Frontal cortex (tissue), 4 donors: ENCODE data around the gene ESPN. TPM values are rescaled to one million over a fixed set of nuclear protein-coding genes. Genes with fewer than 3 reads are reported as not detected.
A peak's percentile ranks its signal among the peaks of the same experiment; 100 is the strongest.
"Not testable (repeated sequence)": the region's sequence is repeated elsewhere in the genome, so short reads cannot be mapped to it uniquely, and the experiment has no call there.

Source experiments
- DNase-seq, 2 donors: peaks; one replicate each; pipeline ENCODE4 v3.0.0; 2012; ENCODE audit warnings: low spot score in 2 of 2
- FAIRE-seq: peaks from 2 replicates; lab custom pipeline; 2012; peaks lifted over from hg19 to GRCh38; lab: Jason Lieb, UNC
- total RNA-seq: library from RNA; depleted of rRNA; stranded (reverse); fragments of >200 nt; gene quantifications from one replicate; pipeline ENCODE4 v1.2.3, GENCODE V29; 2014
- donor health status: control.
- donor health status: control.
- donor health status: control.

Gene ESPN, protein sequence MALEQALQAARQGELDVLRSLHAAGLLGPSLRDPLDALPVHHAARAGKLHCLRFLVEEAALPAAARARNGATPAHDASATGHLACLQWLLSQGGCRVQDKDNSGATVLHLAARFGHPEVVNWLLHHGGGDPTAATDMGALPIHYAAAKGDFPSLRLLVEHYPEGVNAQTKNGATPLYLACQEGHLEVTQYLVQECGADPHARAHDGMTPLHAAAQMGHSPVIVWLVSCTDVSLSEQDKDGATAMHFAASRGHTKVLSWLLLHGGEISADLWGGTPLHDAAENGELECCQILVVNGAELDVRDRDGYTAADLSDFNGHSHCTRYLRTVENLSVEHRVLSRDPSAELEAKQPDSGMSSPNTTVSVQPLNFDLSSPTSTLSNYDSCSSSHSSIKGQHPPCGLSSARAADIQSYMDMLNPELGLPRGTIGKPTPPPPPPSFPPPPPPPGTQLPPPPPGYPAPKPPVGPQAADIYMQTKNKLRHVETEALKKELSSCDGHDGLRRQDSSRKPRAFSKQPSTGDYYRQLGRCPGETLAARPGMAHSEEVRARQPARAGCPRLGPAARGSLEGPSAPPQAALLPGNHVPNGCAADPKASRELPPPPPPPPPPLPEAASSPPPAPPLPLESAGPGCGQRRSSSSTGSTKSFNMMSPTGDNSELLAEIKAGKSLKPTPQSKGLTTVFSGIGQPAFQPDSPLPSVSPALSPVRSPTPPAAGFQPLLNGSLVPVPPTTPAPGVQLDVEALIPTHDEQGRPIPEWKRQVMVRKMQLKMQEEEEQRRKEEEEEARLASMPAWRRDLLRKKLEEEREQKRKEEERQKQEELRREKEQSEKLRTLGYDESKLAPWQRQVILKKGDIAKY
- total RNA-seq: not detected

DNA sequence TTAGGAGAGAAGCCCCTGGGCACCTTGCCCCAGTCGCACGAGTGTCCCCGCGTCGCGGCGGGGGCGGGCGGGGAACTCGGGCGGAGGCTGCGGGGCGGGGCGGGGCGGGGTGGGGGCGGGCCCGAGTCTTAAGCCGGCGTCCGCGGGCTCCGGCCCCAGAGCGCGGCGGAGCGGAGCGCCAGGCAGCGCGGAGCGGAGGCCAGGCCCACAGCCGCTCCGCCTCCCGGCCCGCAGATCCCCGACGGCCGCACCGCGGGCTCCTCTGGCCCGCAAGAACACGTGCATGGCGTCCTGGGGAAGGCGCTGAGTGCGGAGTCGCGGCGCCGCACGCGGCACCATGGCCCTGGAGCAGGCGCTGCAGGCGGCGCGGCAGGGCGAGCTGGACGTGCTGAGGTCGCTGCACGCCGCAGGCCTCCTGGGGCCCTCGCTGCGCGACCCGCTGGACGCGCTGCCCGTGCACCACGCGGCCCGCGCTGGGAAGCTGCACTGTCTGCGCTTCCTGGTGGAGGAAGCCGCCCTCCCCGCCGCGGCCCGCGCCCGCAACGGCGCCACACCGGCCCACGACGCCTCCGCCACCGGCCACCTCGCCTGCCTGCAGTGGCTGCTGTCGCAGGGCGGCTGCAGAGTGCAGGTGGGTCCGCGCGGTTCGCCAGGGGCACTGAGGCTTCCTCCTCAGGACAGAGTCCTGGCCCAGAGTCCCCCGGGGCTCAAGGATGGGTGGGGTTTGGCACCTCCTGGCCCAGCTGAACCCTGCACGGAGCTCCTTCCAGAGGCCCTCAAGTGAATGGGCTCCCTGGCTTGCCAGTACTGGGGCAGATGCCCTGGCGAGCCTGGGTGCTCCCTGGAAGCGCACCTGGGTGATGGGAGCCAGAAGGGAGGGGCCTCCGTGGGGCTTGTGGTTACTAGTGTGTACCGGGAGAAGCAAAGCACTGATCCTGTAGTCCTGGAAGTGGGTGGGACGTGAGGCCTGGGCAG is at the start of gene ESPN:
Gene ESPN (plus strand): TSS at position 158 of the 975 bp plus-strand sequence. CDS start 180 bp downstream, at position 338.
- no peak for FAIRE-seq
- DNase-seq: no peak

DNA sequence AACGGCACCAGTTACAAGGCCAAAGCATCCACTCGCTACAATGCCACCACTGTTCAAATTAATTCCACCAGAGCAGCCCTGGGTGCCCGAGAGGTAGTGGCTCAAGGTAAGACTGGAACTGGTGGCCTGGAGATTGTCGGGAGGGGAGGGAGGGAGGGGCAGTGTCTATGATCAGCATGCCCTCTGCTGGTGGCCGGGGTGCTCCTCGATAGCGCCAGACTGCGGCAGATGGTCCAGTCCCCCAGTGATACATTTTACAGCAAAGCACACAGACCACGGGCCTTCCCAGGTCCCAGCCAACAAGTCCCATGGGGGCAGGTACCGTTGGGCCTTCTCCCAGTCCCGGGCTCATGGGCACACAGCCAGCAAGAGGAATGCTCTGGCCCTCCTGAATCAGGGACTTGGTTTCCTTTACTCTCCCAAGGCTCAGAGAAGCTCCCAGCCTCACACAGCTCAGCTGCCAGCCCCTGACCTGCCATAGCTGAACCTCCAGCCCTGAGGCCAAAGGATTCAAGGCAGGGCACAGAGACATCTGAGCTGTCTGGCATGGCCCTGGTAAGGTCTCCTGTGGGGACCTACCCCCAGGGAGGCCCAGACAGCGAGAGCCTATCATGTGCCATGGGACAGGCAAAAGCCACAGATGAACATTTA is 46.4 kb upstream of the ESPN start:
- FAIRE-seq: no peak
- no peak for DNase-seq

DNA sequence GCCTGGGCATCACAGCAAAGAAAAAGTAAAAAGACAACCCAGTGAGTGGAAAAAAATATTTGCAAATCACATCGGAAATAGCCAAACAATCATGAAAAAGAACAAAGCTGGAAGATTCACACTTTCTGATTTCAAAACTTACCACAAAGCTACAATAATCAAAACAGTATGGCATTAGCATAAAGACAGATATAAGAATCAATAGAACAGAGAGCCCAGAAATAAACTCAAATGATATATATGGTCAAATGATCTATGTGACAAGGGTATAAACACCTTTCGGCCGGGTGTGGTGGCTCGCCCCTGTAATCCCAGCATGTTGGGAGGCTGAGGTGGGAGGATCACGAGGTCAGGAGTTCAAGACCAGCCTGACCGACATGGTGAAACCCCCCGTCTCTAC is 44.5 kb upstream of the ESPN start:
- no peak for DNase-seq
- FAIRE-seq: no peak

DNA sequence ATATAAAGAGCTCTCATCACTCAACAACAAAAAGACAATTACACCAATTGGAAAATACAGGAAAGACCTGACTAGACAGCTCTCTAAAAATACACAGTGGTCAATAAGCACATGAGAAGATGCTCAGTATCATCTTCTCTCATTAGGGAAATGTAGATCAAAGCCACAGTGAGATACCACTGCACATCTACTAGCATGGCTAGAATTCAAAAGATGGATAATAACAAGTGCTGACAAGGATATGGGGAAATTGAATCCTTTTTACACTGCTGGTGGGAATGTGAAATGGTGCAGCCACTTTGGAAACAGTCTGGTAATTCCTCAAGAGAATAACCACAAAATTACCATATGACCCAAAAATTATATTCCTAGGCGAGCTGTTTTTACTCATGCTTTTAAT is 40.4 kb upstream of the ESPN start:
- DNase-seq (no peak), FAIRE-seq (no peak)

DNA sequence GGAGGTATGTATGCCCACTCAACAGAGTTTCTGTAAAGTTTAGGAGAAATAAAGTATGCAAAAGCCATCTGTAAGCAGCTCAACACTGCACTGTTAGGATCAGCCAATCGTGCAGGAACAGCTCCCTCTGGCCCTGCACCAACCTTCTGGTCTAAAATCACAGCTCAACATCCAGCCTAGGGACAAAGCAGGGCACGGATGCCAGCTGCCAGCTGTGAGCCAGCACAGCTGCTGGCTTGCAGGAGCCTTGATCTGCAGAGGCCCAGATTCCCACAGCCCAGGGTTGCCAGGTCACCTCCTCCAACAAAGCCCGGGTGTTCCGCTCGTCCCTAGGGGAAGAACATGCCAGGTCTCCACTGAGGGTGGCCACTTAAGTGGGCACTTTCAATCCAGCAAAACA is 39.6 kb upstream of the ESPN start:
- DNase-seq: peak; percentile 68
- FAIRE-seq: no peak

DNA sequence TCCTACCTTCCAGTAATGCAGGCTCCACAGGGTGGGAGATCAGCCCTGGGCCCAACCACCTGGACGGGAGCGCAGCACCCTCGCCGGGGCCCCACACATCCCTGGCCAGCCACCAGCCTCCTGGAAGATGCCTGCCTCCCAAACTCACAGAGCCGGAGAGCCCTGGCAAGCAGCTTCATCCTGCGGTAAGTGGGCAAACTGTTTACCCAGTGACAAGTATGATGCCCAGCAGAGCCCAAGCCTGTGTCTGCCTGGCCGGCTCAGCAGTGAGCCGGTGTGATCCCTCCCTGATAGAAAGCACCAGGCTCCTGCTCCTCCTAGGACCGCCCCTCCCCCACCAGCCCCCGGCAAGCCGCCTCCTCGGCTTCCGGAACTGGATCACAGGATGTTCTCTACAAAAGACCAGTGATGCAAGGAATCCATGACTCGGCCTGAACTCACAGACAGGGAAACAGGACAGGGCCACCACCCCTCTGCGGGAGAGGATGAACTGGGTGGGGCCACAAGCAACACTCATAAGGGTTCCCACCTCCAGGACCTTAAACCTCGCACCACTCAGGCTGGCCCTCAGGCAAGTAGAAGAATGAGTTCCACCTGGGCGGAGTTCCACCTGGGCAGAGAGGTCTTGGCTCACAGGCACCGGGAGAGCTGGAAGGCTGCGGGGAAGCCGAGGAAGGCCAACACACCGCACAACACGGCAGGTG is 38.9 kb upstream of the ESPN start:
- DNase-seq (peak in 1 of 2 donors; percentile 63), FAIRE-seq (no peak)

DNA sequence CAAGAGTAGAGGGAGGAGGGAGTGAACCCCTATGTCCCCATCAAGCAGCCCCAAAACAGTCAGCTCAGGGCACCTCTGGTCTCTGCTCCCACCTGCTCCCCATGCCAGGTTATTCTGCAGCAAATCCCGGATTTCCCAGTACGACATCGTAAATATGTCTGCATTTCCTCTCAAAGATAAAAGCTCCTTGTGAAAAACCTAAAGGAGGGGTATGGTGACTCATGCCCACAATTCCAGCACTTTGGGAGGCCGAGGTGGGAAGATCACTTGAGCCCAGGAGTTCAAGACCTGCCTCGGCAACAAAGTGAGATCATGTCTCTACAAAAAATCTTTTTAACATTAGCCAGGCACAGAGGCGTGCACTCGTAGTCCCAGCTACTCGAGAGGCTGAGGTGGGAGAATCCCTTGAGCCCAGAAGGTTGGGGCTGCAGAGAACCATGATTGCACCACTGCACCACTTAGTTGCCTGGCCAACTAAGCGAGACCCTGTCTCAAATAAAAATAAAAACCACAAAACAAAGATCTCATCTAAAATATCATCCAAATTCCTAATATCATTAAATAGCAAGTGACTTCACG is 38.1 kb upstream of the ESPN start:
- FAIRE-seq (no peak), DNase-seq (no peak)

DNA sequence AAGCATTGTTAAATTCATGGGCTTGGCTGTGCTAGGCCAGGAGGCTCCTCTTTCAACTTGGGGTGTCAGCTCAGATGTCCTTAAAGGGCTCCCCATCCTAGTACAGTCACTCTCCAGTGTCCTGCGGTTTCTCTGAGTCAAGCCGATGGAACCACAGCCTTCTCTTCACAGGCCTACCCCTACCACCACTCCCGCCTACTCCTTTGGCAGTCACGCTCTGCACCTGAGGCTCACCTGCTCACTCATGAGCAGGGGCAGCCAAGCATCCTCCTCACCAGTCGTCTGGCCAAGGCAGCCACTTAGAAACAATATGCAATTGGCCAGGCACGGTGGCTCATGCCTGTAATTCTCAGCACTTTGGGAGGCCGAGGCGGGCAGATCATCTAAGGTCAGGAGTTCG is 34.6 kb upstream of the ESPN start:
- no peak for DNase-seq
- FAIRE-seq: no peak

DNA sequence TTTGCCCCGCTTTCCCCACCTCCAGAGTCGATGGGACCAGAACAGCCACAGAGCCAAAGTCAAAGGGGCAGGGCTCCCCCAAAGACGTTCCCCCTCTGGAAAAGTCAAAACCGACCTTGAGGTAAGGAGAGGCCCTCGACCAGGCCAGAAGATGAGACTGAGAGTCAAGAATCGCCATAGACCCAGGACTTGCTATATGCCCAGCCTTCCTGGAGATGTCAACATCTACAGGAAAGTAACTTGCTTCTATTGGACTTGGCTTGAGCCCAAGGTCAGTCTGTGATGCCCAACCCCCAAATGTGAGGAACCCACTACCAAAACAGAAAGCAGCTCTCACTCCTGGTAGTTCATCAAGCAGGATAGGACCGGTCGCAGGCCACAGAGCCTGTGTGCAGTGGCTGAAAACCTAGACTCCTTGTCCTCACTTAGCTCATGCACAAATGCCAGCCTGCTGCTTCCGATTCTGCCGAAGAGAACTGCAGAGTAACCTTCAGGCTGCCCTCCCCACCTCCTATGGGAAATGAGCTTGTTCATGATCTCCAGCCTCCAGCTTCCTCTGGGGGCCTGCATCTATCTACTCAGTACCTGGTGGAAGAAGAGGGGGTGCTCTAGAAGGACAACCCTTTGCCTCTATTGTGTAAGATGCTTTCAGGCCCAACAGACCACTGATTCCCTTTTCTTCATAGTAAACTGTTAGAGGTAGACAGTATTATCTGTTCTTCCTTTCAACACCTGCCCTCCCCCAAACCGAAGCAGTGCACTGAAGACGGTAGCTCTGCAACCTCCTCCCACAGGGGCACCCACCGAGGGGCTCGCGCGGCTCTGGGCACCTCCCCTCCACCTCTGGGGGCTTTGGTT is 32.4 kb upstream of the ESPN start:
- no peak for FAIRE-seq
- no peak for DNase-seq

DNA sequence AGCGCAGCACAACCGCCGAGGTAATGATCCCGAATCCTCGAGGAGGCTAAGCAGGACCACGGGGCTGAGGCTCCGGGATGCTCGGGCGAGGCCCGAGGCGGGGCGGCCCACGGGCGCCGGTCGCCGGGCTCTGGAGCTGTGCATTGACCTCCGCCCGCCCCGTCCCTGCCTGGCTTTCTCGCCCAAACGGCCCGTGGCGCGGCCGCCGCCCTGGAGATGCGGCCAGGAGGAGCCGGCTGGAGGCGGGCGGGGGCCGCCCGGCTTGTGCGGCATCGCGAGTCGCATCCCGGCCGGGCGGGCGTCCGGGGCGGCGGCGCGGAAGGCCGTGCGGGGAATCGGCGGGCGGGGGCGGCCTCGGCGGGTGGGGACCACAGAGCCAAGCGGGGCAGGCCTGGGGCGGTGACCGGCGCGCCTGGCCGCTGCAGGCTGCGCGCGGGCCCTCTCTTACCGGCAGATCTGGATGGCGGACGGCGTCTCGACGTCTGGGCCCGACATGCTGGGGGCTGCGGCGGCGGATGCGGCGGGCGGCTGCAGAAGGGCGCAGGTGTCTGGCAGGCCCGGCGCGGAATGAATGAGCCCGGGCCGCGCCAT is 31.7 kb upstream of the ESPN start:
- no peak for FAIRE-seq
- no peak for DNase-seq

DNA sequence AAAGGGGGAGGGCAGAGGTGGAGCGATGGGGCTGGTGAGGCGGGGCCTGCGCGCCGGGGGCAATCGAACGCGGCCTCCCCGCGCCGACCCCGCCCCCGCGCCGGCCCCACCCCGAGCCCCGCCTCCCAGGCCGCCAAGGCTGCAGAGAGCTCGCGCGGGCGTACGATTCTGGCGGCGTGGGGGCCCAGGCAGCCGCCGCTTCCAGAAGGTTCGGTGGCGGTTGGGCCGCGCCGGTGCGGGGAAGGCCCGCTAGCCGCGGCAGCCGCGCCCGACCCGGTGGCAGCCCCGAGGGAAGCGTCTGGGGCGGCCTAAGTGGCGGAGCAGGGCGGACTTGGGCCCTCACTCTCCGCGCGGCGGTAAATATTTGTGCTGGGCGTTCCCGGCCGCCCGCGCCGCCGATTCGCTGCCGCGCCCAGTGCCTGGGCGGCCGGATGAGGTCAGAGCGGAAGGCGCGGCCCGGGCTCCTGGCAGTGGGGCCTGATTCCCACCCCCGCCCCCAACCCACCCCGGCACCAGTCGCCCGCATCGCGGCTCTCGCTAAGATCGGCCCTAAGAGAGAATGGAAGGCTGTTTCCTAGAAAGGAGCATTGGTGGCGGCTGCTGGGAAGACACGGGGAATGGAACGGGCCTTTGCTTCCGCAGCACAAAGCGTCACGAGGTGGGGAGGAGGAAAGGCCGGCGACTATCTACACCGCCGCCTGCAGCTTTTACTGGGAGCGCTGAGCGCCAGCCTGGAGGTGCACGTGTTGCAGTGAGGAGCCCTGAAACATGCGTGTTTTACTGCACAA is 31.0 kb upstream of the ESPN start, which contains the start of gene ACOT7:
Gene ACOT7 (minus strand): TSS at position 368 of the 788 bp plus-strand sequence. CDS start 368 bp downstream, outside the sequence.
- FAIRE-seq: no peak
- peak; percentile 95 to 97 for DNase-seq

DNA sequence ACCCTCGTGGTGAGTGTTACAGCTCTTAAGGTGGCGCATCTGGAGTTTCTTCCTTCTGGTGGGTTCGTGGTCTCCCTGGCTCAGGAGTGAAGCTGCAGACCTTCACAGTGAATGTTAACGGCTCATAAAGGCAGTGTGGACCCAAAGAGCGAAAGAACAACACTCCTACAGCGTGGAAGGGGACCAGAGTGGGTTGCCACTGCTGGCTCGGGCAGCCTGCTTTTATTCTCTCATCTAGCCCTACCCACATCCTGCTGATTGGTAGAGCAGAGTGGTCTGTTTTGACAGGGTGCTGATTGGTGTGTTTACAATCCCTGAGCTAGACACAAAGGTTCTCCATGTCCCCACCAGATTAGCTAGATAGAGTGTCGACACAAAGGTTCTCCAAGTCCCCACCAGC is 29.4 kb upstream of the ESPN start:
- DNase-seq, FAIRE-seq: not testable (repeated sequence)

DNA sequence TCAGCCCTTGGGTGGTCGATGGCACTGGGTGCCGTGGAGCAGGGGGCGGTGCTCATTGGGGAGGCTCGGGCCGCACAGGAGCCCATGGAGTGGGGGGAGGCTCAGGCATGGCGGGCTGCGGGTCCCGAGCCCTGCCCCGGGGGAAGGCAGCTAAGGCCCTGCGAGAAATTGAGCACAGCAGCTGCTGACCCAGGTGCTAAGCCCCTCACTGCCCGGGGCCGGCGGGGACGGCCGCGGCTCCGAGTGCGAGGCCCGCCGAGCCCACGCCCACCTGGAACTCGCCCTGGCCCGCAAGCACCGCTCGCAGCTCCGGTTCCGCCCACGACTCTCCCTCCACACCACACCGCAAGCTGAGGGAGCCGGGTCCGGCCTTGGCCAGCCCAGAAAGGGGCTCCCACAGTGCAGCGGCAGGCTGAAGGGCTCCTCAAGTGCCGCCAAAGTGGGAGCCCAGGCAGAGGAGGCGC is 28.8 kb upstream of the ESPN start:
- not testable (repeated sequence) for FAIRE-seq, DNase-seq

DNA sequence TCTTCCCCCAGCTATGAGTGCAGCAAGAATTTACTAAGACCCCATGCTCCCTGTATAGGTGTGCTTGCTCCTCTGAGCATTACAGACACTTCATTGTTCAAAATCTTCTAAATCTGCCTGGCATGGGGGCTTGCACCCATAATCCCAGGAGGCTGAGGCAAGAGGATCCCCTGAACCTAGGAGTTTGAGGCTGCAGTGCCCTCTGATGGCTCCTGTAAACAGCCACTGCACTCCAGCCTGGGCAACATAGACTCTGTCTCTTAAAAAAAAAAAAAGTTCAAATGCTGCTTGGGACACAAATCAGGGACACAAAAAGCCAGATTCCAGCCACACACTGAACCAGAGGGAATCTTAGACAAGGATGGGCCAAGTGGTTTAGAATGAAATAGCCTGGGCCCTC is 27.6 kb upstream of the ESPN start:
- FAIRE-seq (no peak), DNase-seq (no peak)

DNA sequence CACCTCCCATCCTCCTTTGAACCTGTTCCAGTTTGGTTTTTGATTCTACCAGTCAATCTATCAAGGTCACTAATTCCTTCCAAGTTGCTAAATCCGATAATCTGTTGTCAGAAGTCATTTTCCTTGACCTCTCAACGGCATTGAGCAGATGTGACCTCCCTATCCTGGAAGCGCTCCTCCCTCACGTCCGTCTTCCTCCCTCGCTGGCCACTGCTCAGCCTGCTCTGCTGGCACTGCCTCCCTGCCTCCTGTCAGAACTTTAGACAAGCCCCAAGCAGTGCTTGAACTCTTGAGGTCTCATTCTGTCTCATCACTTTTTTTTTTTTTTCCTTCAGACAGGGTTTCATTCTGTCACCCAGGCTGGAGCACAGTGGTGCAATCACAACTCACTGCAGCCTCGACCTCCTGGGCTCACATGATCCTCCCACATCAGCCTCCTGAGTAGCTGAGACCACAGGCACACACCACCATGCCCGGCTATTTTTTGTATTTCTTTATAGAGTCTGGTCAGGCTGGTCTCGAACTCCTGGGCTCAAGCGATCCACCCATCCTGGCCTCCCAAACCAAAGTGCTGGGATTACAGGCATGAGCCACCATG is 26.6 kb upstream of the ESPN start:
- FAIRE-seq: no peak
- no peak for DNase-seq

DNA sequence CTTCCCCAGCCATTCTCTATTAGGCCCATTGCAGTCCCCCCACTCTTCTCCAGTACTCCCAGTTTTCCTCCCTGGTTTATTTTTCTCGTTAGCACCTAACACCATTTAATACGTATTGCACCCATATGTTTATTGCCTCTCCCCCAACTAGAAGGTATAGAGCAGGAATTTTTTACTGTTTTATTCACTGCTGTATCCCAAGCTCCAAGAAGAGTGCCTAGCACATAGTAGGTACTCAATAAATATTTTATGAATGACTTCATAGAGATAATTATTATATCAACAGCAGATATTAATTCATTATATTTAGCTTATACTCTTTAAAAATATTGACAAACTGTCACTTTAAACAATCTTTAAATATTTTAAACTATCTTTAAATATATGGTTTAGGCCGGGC is 25.3 kb upstream of the ESPN start:
- no peak for FAIRE-seq
- no peak for DNase-seq
